Peyer's patch (tissue), 4 donors: ENCODE results near the gene BEND5.

Experiments
- CTCF ChIP-seq, 6 experiments: fragments of 450-650 bp in 4 of 6; fragments of 200-600 bp in 2 of 6; sonication (generic) in 1 of 6; IDR thresholded peaks; one replicate each; pipeline ENCODE4 v1.5.1; 2017 to 2019; ENCODE audit warnings: antibody characterized with exemption in 6 of 6, mild to moderate bottlenecking in 3 of 6, moderate library complexity in 1 of 6
- POLR2A ChIP-seq, 2 donors: fragments of 450-650 bp; IDR thresholded peaks; one replicate each; pipeline ENCODE4 v1.5.1; 2017; ENCODE audit warnings: antibody characterized with exemption in 2 of 2, mild to moderate bottlenecking in 2 of 2, moderate library complexity in 2 of 2

- TF ChIP-seq CTCF (IDR thresholded peaks at IDR 0.05) (no peak), POLR2A (IDR thresholded peaks at IDR 0.05) (no peak)
Observed at GRCh38 chr1:48808496-48808895, 31.8 kb upstream of the BEND5 start.
